GM10847 (cell line): ENCODE measurements around the gene RWDD3.

Experiments used
- POLR2A ChIP-seq: IDR thresholded peaks from 2 replicates; pipeline ENCODE4 v1.6.1; 2011; ENCODE audit not compliant: insufficient read length; ENCODE audit errors: extremely low read depth

Gene RWDD3

DNA sequence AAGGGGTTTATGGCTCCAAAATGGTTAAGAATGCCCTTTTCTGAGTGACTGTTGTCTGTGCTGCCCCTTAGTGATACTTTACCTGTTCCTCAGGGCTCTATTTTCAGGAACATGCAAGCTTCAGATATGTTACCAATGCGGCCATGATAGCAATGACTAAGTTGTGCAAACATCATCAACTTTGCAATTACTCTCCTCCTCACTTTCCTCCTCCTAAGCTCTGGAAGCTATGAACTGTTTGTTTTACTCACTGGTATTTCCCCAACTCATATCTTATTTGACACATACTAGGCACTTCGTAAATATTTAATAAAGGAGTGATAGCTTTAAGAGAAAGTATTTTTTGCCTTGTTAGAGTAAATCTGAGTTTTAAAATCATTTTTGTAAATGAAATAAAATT is 53.8 kb downstream of the RWDD3 start:
- no peak for TF ChIP-seq POLR2A
